ENCODE data around the gene BARX2. TPM values are rescaled to one million over a fixed set of nuclear protein-coding genes. Genes with fewer than 3 reads are reported as not detected.
A peak's percentile ranks its signal among the peaks of the same experiment; 100 is the strongest.

BARX2 gene
- total and polyA plus RNA-seq, 2 donors from 2014 or later = 5.2 to 6.9 TPM

- Histone ChIP-seq H3K4me1 (ENCODE audit: control insufficient read depth in 2 of 3, insufficient read depth in 2 of 3, low read depth in 1 of 3, low read length in 3 of 3) (no peaks in the 10 kb centered on the region), H3K27ac (ENCODE audit: low read depth in 2 of 2, low read length in 2 of 2) (no peak overlapping the region), H3K27me3 (ENCODE audit: control insufficient read depth, insufficient read depth, low read length) (no peaks in the 10 kb centered on the region), H3K36me3 (ENCODE audit: control insufficient read depth in 2 of 3, insufficient read depth in 3 of 3, low read length in 3 of 3) (no peaks in the 10 kb centered on the region), H3K9me3 (ENCODE audit: control insufficient read depth in 2 of 3, insufficient read depth in 1 of 3, low read length in 3 of 3) (no peaks in the 10 kb centered on the region), H3K9ac (ENCODE audit: low read length in 3 of 3) (no peak overlapping the region), H3K4me3 (ENCODE audit: low read length in 3 of 3) (no peak overlapping the region)
- no peak for TF ChIP-seq CTCF (IDR thresholded peaks at IDR 0.05; ENCODE audit: borderline replicate concordance, extremely low read depth, insufficient read depth)
- FAIRE-seq (no peak), DNase-seq (no peak)
- intact Hi-C loops (cut with DNase I) = no loop called here
Measured at GRCh38 chr11:129359748-129360147, 15.9 kb upstream of the BARX2 start.

GRCh38 chr11:129364143-129364654 is 11.4 kb upstream of the BARX2 start:
- peak; percentile 91 to 95 (median 92) for DNase-seq
- Histone ChIP-seq H3K4me3 (ENCODE audit: low read length in 3 of 3) (peak overlapping the region; percentile 12 to 54 (median 40)), H3K27ac (ENCODE audit: low read depth in 2 of 2, low read length in 2 of 2) (no peak overlapping the region), H3K36me3 (ENCODE audit: control insufficient read depth in 2 of 3, insufficient read depth in 3 of 3, low read length in 3 of 3) (no peaks in the 10 kb centered on the region), H3K9me3 (ENCODE audit: control insufficient read depth in 2 of 3, insufficient read depth in 1 of 3, low read length in 3 of 3) (no peaks in the 10 kb centered on the region), H3K27me3 (ENCODE audit: control insufficient read depth, insufficient read depth, low read length) (peaks cover 18% of the 10 kb centered on the region), H3K9ac (ENCODE audit: low read length in 3 of 3) (no peak overlapping the region), H3K4me1 (ENCODE audit: control insufficient read depth in 2 of 3, insufficient read depth in 2 of 3, low read depth in 1 of 3, low read length in 3 of 3) (peaks cover 0 to 4% (median 0%) of the 10 kb centered on the region in 3 donors)
- peak; percentile 21 for FAIRE-seq
- intact Hi-C loops (cut with DNase I) = no loop called here
- peak; percentile 100 for TF ChIP-seq CTCF (IDR thresholded peaks at IDR 0.05; ENCODE audit: borderline replicate concordance, extremely low read depth, insufficient read depth)

GRCh38 chr11:129365816-129366215 is 9.8 kb upstream of the BARX2 start:
- DNase-seq = no peak
- Histone ChIP-seq H3K27ac (ENCODE audit: low read depth in 2 of 2, low read length in 2 of 2) (no peak overlapping the region), H3K9ac (ENCODE audit: low read length in 3 of 3) (no peak overlapping the region), H3K27me3 (ENCODE audit: control insufficient read depth, insufficient read depth, low read length) (peaks cover 24% of the 10 kb centered on the region), H3K36me3 (ENCODE audit: control insufficient read depth in 2 of 3, insufficient read depth in 3 of 3, low read length in 3 of 3) (no peaks in the 10 kb centered on the region), H3K4me3 (ENCODE audit: low read length in 3 of 3) (no peak overlapping the region), H3K4me1 (ENCODE audit: control insufficient read depth in 2 of 3, insufficient read depth in 2 of 3, low read depth in 1 of 3, low read length in 3 of 3) (peaks cover 0 to 5% (median 0%) of the 10 kb centered on the region in 3 donors), H3K9me3 (ENCODE audit: control insufficient read depth in 2 of 3, insufficient read depth in 1 of 3, low read length in 3 of 3) (no peaks in the 10 kb centered on the region)
- intact Hi-C loops (cut with DNase I) = no loop called here
- FAIRE-seq = no peak
- TF ChIP-seq CTCF (IDR thresholded peaks at IDR 0.05; ENCODE audit: borderline replicate concordance, extremely low read depth, insufficient read depth) = no peak
